HG03064 (cell line): ENCODE measurements around the gene RNF223.
"Not testable (repeated sequence)": the region's sequence is repeated elsewhere in the genome, so short reads cannot be mapped to it uniquely, and the experiment has no call there.

ENCODE experiments used
- ATAC-seq: cut with Tn5 transposase; IDR thresholded peaks from one replicate; pipeline ENCODE4 v1.9.1; 2021; ENCODE audit warnings: low read depth; ENCODE audit not compliant: unreplicated experiment

Gene RNF223

DNA sequence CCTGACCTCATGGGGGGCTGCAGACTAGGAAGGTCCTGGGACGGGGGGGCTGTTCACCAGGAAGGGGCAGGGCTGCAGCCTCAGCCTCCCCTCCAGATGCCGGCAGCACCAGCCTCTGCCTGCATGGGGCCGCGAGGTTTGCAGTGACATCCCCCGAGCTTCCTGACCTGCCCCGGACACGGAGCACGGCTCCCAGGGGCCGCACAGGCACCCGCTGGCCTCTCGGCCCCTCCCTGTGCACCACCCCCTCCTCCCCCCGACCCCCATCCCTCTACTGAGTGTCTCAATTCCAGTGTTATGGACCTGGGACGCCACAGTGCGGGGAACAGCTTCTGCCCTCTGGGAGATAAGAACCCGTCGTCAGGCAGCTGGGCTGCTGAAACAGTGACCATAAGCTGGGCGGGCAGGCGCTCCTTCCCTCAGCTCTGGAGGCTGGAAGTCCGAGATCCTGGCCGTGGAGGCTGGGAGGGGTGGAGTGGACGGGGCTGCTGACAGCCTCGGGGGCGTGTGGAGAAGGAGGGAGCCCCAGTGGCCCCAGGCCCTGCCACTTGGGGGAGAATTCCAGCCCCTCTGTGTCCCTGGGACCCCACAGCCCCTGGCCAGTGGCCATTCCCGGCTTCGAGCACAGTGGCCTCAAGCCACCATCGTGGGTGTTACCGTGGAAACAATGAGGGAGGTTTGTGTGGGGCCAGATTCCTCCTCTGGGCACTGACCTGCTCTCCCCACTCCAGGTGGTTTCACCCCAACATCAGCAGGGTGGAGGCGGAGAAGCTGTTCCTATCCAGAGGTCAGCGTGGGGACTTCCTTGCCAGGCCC lies 11.6 kb downstream of the RNF223 start:
- no peak for ATAC-seq

DNA sequence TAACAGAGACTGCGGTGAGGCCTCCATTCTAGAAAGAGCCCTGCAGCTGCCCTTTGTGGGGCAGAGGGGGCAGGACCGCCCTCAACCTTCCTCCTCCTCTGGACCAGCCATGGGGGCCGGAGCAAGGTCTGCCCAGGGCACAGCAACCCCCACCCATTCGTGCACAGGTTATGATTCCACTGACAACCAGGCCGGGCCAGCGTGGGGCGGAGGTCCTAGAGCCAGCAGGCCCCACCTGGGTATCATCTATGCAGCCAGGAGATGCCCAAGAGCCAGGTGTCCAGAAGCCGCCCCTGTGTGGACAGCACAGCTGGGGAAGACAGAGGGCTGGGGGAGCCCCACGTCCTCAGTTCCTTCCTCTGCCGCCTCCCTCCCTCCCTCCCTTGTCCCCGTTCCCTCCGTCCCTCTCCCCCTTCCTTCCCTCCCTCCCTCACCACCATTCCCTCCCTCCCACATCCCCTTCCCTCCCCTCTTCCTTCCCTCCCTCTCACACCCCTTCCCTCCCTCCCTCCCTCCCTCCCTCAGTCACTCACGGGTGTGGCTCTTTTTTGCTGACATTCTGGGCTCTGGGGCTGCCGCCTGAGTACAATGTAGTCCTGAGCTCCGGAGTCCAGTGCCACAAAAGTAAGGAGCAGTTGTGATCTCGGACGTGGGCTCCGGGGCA lies 12.3 kb downstream of the RNF223 start:
- ATAC-seq, result no peak

- no peak for ATAC-seq
Measured at GRCh38 chr1:1060281-1061000, 13.7 kb downstream of the RNF223 start.

DNA sequence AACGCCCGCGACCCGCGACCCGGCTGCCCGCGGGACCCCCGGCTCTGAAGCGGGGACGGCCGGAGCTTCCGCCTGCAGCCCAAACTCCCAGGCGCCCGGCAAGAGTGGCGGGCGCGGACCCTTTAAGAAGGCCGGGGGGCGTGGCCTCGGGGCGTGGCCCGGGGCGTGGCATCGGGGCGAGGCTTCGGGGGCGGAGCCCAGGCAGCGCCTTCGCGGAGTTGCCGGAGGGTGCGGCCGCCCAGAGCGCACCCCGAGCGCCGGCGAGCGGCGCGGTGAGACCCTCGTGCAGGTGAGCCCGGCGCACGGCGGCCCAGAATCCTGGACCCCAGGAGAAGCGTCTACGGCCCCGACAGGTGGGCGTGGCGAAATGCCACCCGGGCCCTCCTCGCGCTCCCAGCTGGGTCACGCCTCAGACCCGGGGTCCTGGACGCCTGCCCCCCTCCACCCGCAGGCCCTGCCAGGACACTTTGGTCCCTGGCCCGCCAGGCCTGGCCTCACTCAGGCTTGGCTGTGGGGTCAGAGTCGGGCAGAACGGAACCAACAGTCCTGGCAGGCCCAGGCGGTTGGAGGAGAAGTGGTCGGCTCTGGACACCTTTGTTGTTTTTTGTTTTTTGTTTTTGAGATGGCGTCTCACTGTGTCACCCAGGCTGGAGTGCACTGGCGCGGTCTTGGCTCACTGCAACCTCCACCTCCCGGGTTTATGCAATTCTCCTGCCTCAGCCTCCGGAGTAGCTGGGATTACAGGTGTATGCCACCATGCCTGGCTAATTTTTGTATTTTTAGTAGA lies 14.4 kb downstream of the RNF223 start:
- peak; percentile 64 for ATAC-seq

GRCh38 chr1:1058921-1059493 lies 15.1 kb downstream of the RNF223 start:
- ATAC-seq, result peak; percentile 45

- ATAC-seq, result no peak
Measured at GRCh38 chr1:1058088-1058905, 15.8 kb downstream of the RNF223 start.

DNA sequence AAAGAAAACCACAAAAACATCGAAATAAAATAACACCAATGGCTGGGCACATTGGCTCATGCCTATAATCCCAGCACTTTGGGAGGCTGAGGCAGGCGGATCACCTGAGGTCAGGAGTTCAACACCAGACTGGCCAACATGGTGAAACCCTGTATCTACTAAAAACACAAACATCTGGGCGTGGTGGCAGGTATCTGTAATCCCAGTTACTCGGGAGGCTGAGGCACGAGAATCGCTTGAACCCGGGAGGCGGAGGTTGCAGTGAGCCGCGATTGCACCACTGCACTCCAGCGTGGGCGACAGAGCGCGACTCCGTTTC lies 16.4 kb downstream of the RNF223 start:
- not testable (repeated sequence) for ATAC-seq

GRCh38 chr1:1055841-1056736 lies 18.0 kb downstream of the RNF223 start:
- no peak for ATAC-seq

DNA sequence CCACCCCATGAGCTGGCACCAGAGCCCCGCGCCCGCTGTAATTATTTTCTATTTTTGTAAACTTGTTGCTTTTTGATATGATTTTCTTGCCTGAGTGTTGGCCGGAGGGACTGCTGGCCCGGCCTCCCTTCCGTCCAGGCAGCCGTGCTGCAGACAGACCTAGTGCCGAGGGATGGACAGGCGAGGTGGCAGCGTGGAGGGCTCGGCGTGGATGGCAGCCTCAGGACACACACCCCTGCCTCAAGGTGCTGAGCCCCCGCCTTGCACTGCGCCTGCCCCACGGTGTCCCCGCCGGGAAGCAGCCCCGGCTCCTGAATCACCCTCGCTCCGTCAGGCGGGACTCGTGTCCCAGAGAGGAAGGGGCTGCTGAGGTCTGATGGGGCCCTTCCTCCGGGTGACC lies 19.1 kb downstream of the RNF223 start:
- no peak for ATAC-seq

DNA sequence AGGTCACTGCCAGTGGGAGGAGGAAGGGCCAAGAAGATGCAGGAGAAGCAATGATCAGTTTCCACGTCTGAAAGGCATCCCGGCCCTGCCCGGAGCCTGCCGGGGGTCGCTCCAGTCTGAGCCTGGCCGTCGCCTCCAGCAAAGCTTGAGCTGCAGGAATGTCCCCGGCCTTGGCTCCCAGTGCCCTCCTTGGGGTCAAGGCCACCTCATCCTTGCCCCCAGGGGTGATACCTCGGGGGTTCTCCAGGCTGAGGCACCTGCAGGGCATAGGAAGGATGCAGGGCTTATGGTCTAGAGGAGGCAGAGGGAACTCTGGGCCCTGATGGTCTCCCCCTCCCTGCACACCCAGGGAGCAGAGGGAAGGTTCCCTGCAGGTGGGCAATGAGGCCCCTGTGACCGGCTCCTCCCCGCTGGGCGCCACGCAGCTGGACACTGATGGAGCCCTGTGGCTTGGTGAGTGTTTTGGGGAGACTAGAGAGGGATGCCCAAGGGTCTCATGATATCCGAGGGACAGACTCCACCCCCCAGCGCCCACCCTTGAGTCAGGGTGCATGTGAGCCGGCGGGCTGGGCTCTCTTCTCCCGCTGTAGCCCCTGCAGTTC lies 19.9 kb downstream of the RNF223 start:
- no peak for ATAC-seq

DNA sequence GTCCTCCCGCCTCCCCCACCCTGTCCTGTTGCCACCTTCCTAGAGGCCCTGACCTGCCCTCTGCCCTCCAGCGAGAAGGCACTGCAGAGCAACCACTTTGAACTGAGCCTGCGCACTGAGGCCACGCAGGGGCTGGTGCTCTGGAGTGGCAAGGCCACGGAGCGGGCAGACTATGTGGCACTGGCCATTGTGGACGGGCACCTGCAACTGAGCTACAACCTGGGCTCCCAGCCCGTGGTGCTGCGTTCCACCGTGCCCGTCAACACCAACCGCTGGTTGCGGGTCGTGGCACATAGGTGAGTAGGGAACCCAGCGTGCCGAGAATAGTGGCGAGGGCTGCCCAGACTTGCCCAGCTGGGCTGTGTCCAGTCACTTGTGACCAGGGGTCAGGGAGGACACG lies 20.4 kb downstream of the RNF223 start:
- ATAC-seq, result no peak

- ATAC-seq, result no peak
Measured at GRCh38 chr1:1053022-1053421, 21.1 kb downstream of the RNF223 start.

DNA sequence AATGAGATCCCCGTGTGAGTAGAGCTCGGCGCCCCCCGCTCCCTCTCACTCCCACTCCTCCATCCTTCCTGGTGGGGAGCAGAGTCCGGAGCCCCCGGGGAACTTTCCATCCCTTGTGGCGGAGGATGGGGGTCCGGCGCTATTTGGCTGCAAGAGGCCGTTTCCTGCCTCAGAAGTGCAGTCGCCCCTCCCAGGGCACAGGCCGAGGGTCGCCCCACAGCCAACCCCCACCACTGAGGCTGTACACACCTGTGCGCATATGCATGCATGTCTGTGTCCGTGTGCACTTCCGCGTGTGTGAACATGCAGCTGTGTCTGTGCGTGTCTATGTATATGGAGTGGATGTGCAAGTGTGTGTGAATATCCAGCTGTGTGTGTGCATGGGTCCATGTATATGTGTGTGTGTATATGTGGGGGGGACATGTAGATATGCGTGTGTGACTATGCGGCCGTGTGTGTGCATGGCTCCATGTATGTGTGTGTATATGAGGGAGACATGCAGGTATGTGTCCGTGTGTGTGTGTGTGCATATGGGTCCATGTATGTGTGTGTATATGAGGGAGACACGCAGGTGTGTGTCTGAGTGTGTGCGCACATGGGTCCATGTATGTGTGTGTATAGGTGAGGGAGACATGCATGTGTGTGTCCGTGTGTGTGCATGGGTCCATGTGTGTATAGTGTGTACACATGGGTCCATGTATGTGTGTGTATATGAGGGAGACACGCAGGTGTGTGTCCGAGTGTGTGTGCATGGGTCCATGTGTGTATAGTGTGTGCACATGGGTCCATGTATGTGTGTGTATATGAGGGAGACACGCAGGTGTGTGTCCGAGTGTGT lies 21.9 kb downstream of the RNF223 start:
- no peak for ATAC-seq

DNA sequence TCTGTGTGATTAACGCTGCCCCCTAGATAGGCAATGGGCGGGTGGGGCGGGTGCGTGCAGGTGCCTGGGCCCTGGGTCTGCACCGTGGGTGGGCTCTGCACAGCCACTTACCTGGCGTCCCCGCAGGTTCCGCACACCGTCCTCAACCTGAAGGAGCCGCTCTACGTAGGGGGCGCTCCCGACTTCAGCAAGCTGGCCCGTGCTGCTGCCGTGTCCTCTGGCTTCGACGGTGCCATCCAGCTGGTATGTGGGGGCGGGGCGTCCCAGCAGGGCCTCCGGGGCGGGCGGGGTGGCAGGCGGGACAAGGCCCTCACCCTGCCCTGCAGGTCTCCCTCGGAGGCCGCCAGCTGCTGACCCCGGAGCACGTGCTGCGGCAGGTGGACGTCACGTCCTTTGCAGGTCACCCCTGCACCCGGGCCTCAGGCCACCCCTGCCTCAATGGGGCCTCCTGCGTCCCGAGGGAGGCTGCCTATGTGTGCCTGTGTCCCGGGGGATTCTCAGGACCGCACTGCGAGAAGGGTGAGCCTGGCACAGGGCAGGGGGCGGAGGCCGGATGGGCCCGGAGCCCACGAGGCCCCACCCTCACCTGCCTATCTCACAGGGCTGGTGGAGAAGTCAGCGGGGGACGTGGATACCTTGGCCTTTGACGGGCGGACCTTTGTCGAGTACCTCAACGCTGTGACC lies 22.8 kb downstream of the RNF223 start:
- ATAC-seq, result no peak

GRCh38 chr1:1050577-1051052 lies 23.5 kb downstream of the RNF223 start:
- no peak for ATAC-seq

GRCh38 chr1:1049318-1050165 lies 24.6 kb downstream of the RNF223 start:
- no peak for ATAC-seq
